DMS 273 (cell line): ENCODE measurements around the gene TNIK.
"Not testable (repeated sequence)": the region's sequence is repeated elsewhere in the genome, so short reads cannot be mapped to it uniquely, and the experiment has no call there.

Experiments
- DNase-seq: peaks from one replicate; lab custom pipeline; 2025; ENCODE audit not compliant: unreplicated experiment; lab: John Stamatoyannopoulos, UW

TNIK gene

GRCh38 chr3:171290680-171291079 is 169.5 kb downstream of the TNIK start:
- DNase-seq = no peak

DNA sequence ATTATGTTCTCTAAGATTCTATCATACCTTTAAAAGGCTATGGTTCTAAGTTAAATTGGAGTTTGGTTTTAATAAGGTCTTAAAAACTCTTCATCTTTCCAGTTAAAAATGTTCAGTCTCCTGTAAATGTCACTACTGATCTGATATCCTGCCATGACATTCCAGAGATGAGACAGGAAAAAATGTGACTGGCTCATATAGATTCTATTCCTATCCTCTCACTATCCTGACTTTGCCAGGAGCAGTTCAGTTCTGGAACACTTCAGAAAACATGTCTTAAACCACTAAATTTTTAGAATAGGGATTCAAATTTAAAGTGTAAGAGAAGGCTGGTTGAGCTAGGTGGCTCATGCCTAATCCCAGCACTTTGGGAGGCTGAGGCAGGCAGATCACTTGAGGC is 170.9 kb downstream of the TNIK start:
- DNase-seq = no peak

DNA sequence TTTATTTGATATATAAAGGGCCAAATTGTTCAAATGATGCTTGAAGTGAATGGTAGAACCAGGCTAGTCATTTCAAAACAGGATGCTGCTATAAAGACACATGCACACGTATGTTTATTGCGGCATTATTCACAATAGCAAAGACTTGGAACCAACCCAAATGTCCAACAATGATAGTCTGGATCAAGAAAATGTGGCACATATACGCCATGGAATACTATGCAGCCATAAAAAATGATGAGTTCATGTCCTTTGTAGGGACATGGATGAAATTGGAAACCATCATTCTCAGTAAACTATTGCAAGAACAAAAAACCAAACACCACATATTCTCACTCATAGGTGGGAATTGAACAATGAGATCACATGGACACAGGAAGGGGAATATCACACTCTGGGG is 172.4 kb downstream of the TNIK start:
- not testable (repeated sequence) for DNase-seq

DNA sequence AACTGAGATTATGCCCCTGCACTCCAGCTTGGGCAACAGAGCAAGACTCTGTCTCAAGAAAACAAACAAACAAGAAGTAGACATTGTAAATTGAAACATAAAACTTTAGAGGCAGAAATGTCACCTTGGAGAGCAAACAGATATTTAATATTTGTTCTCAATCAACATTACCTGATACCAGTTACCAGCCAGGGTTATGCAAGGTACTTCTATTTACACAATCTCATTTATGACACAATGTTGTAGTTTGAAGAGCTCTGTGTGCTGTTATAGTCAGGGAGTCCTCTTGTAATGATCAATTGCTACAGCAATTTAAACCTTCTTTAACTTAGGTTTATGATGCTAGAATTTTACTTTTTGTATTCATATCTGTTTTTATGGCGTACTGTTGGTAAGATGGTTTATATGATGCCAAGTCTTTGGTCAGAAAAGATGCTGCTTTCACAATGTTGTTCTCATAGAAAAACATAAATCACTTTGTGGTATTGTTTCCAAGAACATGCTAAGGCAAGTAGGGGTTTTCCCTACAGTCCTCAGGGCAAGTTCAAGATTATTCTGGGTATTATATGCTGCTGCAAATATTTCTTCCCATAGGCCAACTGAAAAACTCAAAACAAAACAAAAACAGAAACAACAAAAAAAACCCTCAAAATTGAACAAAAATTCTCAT is 173.5 kb downstream of the TNIK start:
- DNase-seq = no peak

DNA sequence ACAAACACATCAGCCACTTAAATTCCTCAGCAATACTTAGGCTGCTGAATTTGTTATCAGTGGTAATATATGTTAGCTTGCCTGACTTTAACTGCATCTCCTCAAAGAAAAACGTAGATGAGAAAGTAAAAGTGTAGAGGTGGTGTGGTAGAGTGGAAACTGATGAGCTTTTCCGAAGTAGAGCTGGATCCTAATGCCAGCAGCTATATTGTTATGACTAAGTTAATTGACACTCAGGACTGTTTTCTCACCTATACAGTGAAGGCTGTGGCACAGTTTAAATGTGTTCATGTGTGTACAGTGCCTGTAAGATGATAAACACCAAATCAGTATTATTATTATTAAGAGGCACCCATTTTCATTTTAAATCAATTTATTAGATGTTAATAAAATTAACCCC is 174.9 kb downstream of the TNIK start:
- no peak for DNase-seq

DNA sequence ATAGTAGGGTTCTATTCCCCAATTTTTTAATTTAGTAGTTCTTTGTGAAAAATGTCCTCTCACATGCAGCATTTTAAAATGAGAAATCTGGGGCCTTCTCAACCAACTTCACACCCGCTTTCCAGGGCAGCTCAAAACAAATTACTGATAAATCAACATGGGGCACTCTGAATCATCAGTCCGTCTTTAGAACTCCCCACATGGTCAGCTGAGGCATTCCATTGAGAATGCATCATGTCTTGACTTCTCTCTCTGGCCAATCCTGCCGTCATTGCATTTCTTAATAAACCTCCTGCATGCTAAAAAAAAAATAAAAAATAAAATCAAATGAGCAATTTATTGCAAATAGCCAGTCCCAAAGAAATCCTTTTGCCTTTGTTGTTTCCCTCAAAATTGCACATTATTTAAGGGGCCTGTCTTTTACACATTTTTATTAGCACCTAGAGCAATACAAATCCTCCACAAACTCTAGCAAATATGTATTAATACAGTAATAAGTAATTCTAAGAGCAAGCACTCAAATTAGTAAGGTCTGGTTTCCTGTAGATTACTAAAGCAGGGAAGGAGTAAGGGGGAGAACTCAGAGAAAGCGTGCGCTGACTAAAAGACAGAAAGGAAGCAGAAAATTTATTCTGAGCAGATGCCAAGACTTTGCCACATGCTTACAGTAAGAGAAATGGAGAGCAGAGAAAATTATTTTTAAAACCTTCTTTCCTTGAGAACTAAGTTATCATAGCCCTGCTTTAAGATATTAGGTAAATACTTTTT is 175.7 kb downstream of the TNIK start:
- peak; percentile 74 for DNase-seq

GRCh38 chr3:171283848-171284222 is 176.4 kb downstream of the TNIK start:
- no peak for DNase-seq

GRCh38 chr3:171283183-171283847 is 176.9 kb downstream of the TNIK start:
- DNase-seq = peak; percentile 41

- DNase-seq = no peak
Observed at GRCh38 chr3:171282041-171282440, 178.2 kb downstream of the TNIK start.

- DNase-seq = no peak
Observed at GRCh38 chr3:171281256-171281992, 178.8 kb downstream of the TNIK start.

GRCh38 chr3:171279972-171280371 is 180.2 kb downstream of the TNIK start:
- DNase-seq = peak; percentile 17

DNA sequence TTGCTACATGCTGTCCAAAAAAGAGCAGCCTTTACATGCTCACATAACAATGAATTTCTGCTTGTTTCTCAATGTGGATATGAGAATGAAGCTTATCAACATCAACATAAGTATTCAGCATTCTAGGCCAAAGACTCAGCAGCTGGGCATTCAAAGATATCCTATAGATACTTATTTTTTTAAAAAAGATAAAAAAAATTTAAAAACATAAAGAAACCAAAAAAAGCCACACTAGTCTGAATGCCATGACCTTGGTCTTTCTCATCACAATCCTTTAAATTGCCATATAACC is 182.0 kb downstream of the TNIK start:
- no peak for DNase-seq

GRCh38 chr3:171277456-171278298 is 182.5 kb downstream of the TNIK start:
- DNase-seq = no peak

- DNase-seq = no peak
Observed at GRCh38 chr3:171276923-171277322, 183.3 kb downstream of the TNIK start.

DNA sequence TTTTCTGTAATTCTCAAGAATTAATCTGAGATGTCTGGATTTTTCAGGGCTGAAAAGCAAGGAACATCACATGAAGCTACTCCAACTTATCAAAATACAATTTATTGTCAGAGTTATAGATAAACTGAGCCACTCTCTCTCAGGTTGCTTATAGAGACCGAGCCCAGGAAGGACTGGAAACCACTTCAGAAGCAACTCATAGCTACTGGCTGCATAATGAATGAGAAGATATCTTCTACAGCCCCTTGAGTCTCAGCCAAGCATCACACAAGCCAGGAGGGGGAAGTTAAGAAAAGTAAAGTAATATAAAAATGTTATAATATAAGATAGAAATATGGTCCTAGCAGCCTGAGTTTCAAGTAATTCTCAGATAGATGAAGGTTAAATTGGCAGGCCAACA is 186.0 kb downstream of the TNIK start:
- no peak for DNase-seq

DNA sequence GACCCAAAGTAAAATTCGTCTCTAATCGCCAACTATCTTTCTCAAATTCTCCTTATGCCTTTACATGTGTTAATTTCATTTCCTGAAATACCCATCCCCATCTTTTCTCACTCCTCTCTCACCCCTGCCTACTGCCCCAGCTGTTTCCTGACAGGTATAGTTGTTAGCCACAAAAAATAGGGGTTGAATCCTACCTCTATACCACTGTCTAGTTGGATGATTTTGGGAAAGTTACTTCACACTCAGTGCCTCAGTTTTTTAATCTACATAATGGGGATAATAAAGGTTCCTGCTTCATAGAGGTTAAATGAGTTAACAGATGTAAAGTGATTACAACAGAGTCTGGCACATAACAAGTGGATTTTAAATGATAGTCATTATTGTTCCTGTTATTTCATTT is 189.7 kb downstream of the TNIK start:
- no peak for DNase-seq

DNA sequence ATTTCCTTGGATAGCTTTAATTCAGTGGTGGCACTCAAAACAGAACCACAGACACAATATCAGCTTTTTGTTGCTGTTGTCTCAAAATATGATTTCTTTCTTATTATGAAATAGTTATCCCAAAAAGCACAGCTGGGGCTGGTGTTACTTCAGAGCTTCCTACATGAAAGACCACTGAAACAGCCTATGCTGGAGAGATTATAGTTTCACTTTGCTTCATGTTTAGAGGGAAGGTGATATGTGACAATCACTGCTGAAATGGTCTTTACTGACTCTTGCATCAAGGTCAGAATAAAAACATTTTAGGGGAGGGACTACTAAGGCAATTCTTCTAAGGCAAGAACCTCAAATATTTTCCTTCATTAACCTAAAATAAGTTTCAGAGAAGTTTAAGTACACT is 190.7 kb downstream of the TNIK start:
- DNase-seq = peak; percentile 16

DNA sequence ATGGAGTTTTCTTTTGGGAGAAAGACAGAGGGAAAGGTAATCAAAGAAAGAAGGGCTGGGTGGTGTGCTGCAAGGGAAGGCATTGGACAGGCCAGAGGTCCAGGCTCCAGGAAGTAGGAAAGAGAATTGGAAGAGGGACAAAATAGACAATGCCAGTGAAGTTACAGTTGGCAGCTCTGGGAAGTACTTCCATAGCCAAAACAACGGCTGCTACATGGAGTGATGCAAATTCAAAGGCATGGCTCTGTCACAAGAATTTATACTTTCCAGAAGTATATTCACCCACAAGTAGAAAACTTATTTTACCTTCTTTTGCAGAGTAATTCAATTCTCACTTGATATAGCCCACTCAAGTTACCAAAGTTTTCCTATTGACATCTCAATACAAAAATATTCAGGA is 191.5 kb downstream of the TNIK start:
- DNase-seq = no peak

DNA sequence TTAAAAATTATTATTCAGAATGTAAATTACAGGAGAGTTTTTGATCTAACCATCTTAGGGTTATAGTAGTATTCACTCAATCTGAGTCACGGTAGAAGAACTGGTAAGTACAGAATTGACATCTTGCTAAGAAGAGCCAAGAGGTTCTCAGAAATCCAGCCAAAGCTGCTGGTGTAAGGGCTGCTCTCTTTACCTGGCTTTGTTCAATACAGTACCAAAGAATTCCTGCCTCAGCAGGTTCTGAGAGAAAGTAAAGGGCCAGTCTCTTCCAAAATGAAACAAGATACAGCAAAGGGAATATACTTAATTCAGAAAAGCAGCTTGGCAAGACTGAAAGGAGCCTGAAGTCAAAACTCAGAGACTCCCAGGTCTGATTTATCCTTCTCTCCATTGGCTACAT is 193.1 kb downstream of the TNIK start:
- peak; percentile 56 for DNase-seq

- DNase-seq = peak; percentile 53
Observed at GRCh38 chr3:171266740-171267073, 193.5 kb downstream of the TNIK start.
